Left renal cortex interstitium (tissue), 4 donors: Measurements from ENCODE around the gene CFHR5. TPM values are rescaled to one million over a fixed set of nuclear protein-coding genes. Genes with fewer than 3 reads are reported as not detected.
"Not testable (repeated sequence)": the region's sequence is repeated elsewhere in the genome, so short reads cannot be mapped to it uniquely, and the experiment has no call there.

ENCODE experiments used
- DNase-seq, 4 donors: peaks; one replicate each; pipeline ENCODE4 v3.0.0-alpha.2; 2013; ENCODE audit warnings: low read depth in 4 of 4, low spot score in 2 of 4, missing footprints in 1 of 4
- polyA plus RNA-seq, 4 donors: library from polyadenylated mRNA; unstranded; fragments of 120-200 nt; gene quantifications; one replicate each; pipeline ENCODE4 v1.2.1, GENCODE V29; 2013; ENCODE audit not compliant: insufficient read length in 4 of 4

CFHR5 gene
- polyA plus RNA-seq, 4 donors = not detected

DNA sequence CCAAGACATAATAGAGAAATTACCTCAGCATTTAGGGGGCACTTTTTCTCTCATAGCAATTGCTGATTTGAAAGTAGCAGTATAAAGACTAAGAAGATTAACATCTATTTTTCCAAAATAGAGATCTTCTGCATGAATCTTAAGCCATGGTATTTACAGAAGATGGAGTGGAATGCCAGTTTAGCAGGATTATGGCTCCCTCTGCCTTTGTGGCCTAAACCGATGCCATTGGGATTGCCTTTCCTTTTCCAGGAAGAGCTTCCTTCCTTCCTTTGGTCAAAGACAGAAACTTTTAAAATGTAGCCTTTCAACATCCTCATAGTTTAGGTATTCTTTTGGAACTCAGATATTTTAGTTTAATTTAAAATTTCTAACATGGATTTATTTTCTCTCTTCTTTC, 39.4 kb downstream of the CFHR5 start:
- DNase-seq = no peak

DNA sequence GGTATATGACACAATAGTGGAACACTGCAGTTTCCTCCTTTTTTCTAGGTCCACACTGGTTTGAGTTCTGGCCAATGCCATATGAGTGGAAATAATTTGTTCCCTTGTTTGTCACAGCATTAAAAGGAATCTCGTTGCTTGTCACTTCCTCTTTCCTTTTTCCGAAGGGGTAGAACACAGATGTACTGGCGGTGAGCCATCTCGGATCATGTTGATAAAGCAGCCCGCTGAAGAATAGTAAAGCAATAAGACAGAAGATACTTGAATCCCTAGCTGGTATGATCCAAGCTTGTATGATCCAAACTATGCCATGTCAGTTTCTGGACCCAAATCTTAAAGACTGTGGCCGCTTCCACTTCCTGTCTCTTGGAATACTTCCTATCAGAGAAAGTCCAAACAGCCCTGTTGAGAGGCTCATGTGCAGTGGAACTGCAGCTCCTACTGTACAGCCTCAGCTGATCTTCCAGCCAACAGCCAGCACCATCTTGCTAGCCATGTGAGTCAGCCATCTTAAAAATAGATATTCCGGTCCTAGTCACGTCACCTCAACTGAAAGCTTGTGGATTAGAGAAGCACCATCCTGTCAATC, 40.3 kb downstream of the CFHR5 start:
- no peak for DNase-seq

- DNase-seq = no peak
Observed at GRCh38 chr1:197021716-197022115, 44.4 kb downstream of the CFHR5 start.

DNA sequence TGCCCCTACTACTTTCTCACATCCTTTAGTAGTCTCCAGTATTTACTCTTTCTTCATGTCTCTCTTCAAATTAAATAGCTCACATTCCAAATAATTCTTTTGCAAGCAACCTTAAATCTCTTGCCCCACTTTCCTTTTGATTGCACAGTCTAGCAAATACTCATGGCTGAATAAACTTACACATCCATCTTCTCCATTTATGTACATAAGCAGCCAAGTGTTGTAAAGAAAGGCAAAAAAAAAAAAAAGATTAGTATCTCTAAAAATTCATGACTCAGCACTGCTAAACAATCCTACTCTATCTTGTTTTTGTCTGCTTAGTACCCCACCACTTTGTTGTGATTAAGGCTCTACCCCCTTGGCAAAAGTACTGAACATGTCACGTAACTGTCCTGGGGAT, 47.1 kb downstream of the CFHR5 start:
- DNase-seq = no peak

GRCh38 chr1:197027359-197027758, 50.0 kb downstream of the CFHR5 start:
- no peak for DNase-seq

GRCh38 chr1:197029749-197030148, 52.4 kb downstream of the CFHR5 start:
- DNase-seq = no peak

GRCh38 chr1:197034631-197035339, 57.4 kb downstream of the CFHR5 start:
- not testable (repeated sequence) for DNase-seq

- DNase-seq = no peak
Observed at GRCh38 chr1:197036861-197037260, 59.5 kb downstream of the CFHR5 start.

GRCh38 chr1:197041486-197042353, 64.4 kb downstream of the CFHR5 start:
- DNase-seq = no peak

GRCh38 chr1:197042676-197043341, 65.5 kb downstream of the CFHR5 start:
- DNase-seq = no peak

DNA sequence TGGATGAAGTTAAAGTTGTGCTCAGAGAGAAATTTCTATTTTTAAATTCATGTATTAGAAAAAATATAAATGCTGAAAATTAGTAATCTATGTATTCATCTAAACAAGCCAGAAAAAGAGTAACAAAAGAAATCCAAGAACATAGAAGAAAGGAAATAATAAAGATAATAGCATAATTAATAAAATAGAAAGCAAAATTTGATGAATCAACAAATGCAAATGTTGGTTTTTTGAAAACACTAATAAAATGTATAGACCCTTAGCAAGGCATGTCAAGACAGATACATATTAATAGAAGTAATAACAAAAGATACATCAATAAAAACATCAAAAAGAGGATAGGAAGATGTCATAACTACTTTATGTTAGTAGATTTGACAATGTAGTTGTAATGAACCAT, 71.7 kb downstream of the CFHR5 start:
- no peak for DNase-seq

Other genes starting within 250 kb of the CFHR5 start
- gene CFHR3, start 202.7 kb upstream of the CFHR5 start, polyA plus RNA-seq = under 1 TPM; 0.20 to 0.69 (median 0.44) TPM
- gene CFHR1, start 157.8 kb upstream of the CFHR5 start, polyA plus RNA-seq = 1 to 10 TPM in 1 of 4 donors, under 1 TPM in 2, not detected in 1; 0.37 to 4.3 (median 0.57) TPM
- not detected for gene CFHR4, start 89.5 kb upstream of the CFHR5 start, polyA plus RNA-seq
- gene CFHR2, start 33.8 kb upstream of the CFHR5 start, polyA plus RNA-seq = under 1 TPM in 2 of 4 donors, not detected in 2; 0.19 to 0.81 TPM
- gene F13B, start 89.7 kb downstream of the CFHR5 start, polyA plus RNA-seq = 1 to 10 TPM in 1 of 4 donors, not detected in 3; 1.2 TPM
- 10 to 100 TPM; 20.2 to 24.4 (median 21.0) TPM for gene ASPM, start 169.1 kb downstream of the CFHR5 start, polyA plus RNA-seq
- 10 to 100 TPM; 15.7 to 21.3 (median 19.6) TPM for gene ZBTB41, start 223.7 kb downstream of the CFHR5 start, polyA plus RNA-seq